Myocyte (in vitro differentiated cells): ENCODE data around the gene PLSCR2. TPM values are rescaled to one million over a fixed set of nuclear protein-coding genes. Genes with fewer than 3 reads are reported as not detected.
A peak's percentile ranks its signal among the peaks of the same experiment; 100 is the strongest.
"Not testable (repeated sequence)": the region's sequence is repeated elsewhere in the genome, so short reads cannot be mapped to it uniquely, and the experiment has no call there.

Experiments used
- DNase-seq: peaks from one replicate; pipeline ENCODE4 v3.0.0-alpha.2; 2012; ENCODE audit warnings: low read depth
- total RNA-seq: library from RNA; depleted of rRNA; stranded (reverse); fragments of >200 nt; gene quantifications from 2 replicates; pipeline ENCODE4 v1.2.3, GENCODE V29; 2014

The PLSCR2 gene
- total RNA-seq, 1 donor from 2014 or later: not detected

GRCh38 chr3:146491303-146491702, 21.9 kb upstream of the PLSCR2 start:
- no peak for DNase-seq

GRCh38 chr3:146485297-146485696, 15.9 kb upstream of the PLSCR2 start:
- DNase-seq: no peak

- DNase-seq: no peak
Observed at GRCh38 chr3:146476094-146476740, 6.9 kb upstream of the PLSCR2 start.

GRCh38 chr3:146474976-146475375, 5.6 kb upstream of the PLSCR2 start:
- not testable (repeated sequence) for DNase-seq

- no peak for DNase-seq
Observed at GRCh38 chr3:146473726-146474125, 4.4 kb upstream of the PLSCR2 start.

GRCh38 chr3:146472611-146473010, 3.2 kb upstream of the PLSCR2 start:
- no peak for DNase-seq

- DNase-seq: no peak
Observed at GRCh38 chr3:146471012-146471411, 1.7 kb upstream of the PLSCR2 start.

- DNase-seq: no peak
Observed at GRCh38 chr3:146470425-146470990, 1.1 kb upstream of the PLSCR2 start.

- no peak for DNase-seq
Observed at GRCh38 chr3:146468671-146469149, 651 bp downstream of the PLSCR2 start.

GRCh38 chr3:146468234-146468633, 1.1 kb downstream of the PLSCR2 start:
- peak; percentile 44 for DNase-seq

- DNase-seq: no peak
Observed at GRCh38 chr3:146466604-146467003, 2.8 kb downstream of the PLSCR2 start.

GRCh38 chr3:146465693-146466465, 3.5 kb downstream of the PLSCR2 start:
- no peak for DNase-seq

- DNase-seq: no peak
Observed at GRCh38 chr3:146464783-146465182, 4.6 kb downstream of the PLSCR2 start.

- no peak for DNase-seq
Observed at GRCh38 chr3:146464005-146464595, 5.3 kb downstream of the PLSCR2 start.

GRCh38 chr3:146454796-146455195, 14.6 kb downstream of the PLSCR2 start:
- DNase-seq: no peak

- DNase-seq: no peak
Observed at GRCh38 chr3:146449613-146450012, 19.7 kb downstream of the PLSCR2 start.

GRCh38 chr3:146449076-146449475, 20.3 kb downstream of the PLSCR2 start:
- DNase-seq: no peak

- no peak for DNase-seq
Observed at GRCh38 chr3:146446026-146446425, 23.3 kb downstream of the PLSCR2 start.

GRCh38 chr3:146440310-146440709, 29.1 kb downstream of the PLSCR2 start:
- not testable (repeated sequence) for DNase-seq

- no peak for DNase-seq
Observed at GRCh38 chr3:146432066-146432465, 37.3 kb downstream of the PLSCR2 start.

GRCh38 chr3:146431240-146431639, 38.1 kb downstream of the PLSCR2 start:
- DNase-seq: no peak

GRCh38 chr3:146425341-146425740, 44.0 kb downstream of the PLSCR2 start:
- DNase-seq: no peak
